ENCODE results near the gene BGLAP. TPM values are rescaled to one million over a fixed set of nuclear protein-coding genes. Genes with fewer than 3 reads are reported as not detected.

The BGLAP gene
- total and polyA plus RNA-seq, 2 donors from 2014 or later: 1.7 to 1.8 TPM

DNA sequence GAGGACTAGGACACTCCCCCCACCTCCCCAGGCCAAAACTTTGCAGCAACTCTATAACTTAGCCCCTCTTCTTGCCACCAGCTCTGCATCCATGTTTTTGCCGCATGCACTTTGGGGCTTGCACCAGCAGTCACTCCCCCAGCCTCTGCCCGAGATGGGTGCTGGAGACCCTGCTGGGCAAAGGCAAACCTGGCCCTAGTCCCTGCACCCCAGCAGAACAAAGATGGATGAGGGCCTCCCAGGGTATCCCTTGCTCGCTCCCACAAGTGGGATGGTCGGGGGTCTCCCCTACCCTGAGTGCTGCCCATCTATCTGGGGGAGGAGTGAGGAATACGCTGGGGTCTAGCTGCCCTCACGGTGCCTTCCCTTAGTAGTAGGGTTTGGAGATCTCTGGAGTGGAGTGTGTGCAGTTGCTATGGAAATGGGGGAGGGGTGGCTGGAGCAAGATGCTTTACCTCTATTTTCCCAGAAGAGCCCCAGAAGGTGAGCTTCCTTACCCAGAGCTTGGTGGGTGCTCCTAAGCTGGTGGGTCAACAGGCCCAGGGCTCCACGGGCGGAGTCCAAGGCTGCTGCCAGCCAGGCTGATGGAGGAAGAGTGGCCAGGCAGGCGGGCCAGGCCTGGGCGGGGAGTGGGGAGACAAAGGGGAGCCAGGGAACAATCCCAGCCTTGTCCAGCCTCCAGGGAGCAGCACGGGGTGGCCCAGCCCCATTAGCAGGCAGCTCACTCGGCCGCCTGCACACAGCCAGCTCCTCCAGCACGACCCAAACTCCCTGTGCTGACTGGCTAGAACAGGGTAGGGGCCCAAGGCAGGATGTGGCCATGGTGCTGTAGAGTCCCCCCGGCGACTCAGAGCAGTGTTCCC is 5.7 kb downstream of the BGLAP start, which contains the start of gene PAQR6:
Gene PAQR6, minus strand, starts transcription at position 597 of the 863 bp plus-strand sequence. CDS start 1,325 bp downstream, outside the sequence.
- DNase-seq (no peak), FAIRE-seq (no peak)
- Histone ChIP-seq H3K4me1 (ENCODE audit: control insufficient read depth in 2 of 3, insufficient read depth in 2 of 3, low read depth in 1 of 3, low read length in 3 of 3) (peaks cover 0 to 7% (median 0%) of the 10 kb centered on the region in 3 donors), H3K4me3 (ENCODE audit: low read length in 3 of 3) (no peak within 1 kb of the TSS), H3K9me3 (ENCODE audit: control insufficient read depth in 2 of 3, insufficient read depth in 1 of 3, low read length in 3 of 3) (no peaks in the 10 kb centered on the region), H3K27ac (ENCODE audit: low read depth in 2 of 2, low read length in 2 of 2) (no peak within 1 kb of the TSS), H3K9ac (ENCODE audit: low read length in 3 of 3) (no peak within 1 kb of the TSS), H3K27me3 (ENCODE audit: control insufficient read depth, insufficient read depth, low read length) (no peaks in the 10 kb centered on the region), H3K36me3 (ENCODE audit: control insufficient read depth in 2 of 3, insufficient read depth in 3 of 3, low read length in 3 of 3) (peaks cover 2 to 30% (median 12%) of the 10 kb centered on the region in 3 donors)
- TF ChIP-seq, protein P1, sequence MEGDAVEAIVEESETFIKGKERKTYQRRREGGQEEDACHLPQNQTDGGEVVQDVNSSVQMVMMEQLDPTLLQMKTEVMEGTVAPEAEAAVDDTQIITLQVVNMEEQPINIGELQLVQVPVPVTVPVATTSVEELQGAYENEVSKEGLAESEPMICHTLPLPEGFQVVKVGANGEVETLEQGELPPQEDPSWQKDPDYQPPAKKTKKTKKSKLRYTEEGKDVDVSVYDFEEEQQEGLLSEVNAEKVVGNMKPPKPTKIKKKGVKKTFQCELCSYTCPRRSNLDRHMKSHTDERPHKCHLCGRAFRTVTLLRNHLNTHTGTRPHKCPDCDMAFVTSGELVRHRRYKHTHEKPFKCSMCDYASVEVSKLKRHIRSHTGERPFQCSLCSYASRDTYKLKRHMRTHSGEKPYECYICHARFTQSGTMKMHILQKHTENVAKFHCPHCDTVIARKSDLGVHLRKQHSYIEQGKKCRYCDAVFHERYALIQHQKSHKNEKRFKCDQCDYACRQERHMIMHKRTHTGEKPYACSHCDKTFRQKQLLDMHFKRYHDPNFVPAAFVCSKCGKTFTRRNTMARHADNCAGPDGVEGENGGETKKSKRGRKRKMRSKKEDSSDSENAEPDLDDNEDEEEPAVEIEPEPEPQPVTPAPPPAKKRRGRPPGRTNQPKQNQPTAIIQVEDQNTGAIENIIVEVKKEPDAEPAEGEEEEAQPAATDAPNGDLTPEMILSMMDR (IDR thresholded peaks at IDR 0.05; ENCODE audit: borderline replicate concordance, extremely low read depth, insufficient read depth): no peak
- intact Hi-C loops (cut with DNase I): no loop called here

DNA sequence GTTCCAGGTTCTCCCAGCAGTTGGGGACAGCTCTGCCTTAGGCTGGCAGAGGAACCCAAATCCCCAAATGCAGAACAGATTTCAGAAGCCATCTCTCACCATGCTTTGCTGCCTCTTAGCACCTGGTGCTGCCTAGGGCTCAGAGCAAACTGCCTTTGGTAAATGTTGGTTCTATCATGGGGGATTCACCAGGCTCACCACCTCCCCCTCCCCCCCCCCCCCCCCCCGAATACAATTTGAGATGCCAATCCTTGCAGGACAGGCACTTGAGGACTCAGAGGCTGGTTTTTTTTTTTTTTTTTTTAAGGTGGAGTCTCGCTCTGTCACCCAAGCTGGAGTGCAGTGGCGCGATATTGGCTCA is 6.3 kb downstream of the BGLAP start:
- TF ChIP-seq, protein P1 (IDR thresholded peaks at IDR 0.05; ENCODE audit: borderline replicate concordance, extremely low read depth, insufficient read depth): no peak
- H3K27me3 ChIP-seq (ENCODE audit: control insufficient read depth, insufficient read depth, low read length): no peaks in the 10 kb centered on the region
- H3K36me3 ChIP-seq (ENCODE audit: control insufficient read depth in 2 of 3, insufficient read depth in 3 of 3, low read length in 3 of 3): peaks cover 4 to 36% (median 15%) of the 10 kb centered on the region in 3 donors
- FAIRE-seq (no peak), DNase-seq (no peak)
- H3K4me1 ChIP-seq (ENCODE audit: control insufficient read depth in 2 of 3, insufficient read depth in 2 of 3, low read depth in 1 of 3, low read length in 3 of 3): peaks cover 0 to 7% (median 0%) of the 10 kb centered on the region in 3 donors
- no peak overlapping the region for H3K4me3 ChIP-seq (ENCODE audit: low read length in 3 of 3)
- no peak overlapping the region for H3K27ac ChIP-seq (ENCODE audit: low read depth in 2 of 2, low read length in 2 of 2)
- intact Hi-C loops (cut with DNase I): no loop called here
- no peaks in the 10 kb centered on the region for H3K9me3 ChIP-seq (ENCODE audit: control insufficient read depth in 2 of 3, insufficient read depth in 1 of 3, low read length in 3 of 3)
- no peak overlapping the region for H3K9ac ChIP-seq (ENCODE audit: low read length in 3 of 3)

DNA sequence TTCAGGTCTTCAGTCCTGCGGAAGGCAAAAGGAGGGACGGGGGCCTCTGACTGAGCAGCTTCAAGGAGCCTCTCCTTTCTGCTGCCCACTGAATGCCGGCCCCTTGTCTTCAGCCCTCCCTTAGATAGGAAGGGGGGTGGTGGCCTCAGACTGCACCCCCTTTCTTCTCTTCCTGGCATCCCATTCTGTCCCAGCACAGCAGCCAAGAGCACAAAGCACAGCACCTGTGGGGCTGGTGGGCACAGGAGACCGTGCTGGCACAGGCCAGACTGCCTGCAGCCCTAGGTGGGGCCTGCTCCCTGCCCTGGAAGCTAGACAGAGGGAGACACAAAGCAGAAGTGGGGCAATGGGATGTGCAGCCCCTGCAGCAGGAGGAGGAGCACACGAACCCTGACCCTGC is 7.6 kb downstream of the BGLAP start:
- no peak overlapping the region for H3K9ac ChIP-seq (ENCODE audit: low read length in 3 of 3)
- H3K4me3 ChIP-seq (ENCODE audit: low read length in 3 of 3): no peak overlapping the region
- H3K36me3 ChIP-seq (ENCODE audit: control insufficient read depth in 2 of 3, insufficient read depth in 3 of 3, low read length in 3 of 3): peaks cover 5 to 46% (median 25%) of the 10 kb centered on the region in 3 donors
- H3K27ac ChIP-seq (ENCODE audit: low read depth in 2 of 2, low read length in 2 of 2): no peak overlapping the region
- intact Hi-C loops (cut with DNase I): no loop called here
- H3K27me3 ChIP-seq (ENCODE audit: control insufficient read depth, insufficient read depth, low read length): no peaks in the 10 kb centered on the region
- peaks cover 0 to 7% (median 0%) of the 10 kb centered on the region in 3 donors for H3K4me1 ChIP-seq (ENCODE audit: control insufficient read depth in 2 of 3, insufficient read depth in 2 of 3, low read depth in 1 of 3, low read length in 3 of 3)
- H3K9me3 ChIP-seq (ENCODE audit: control insufficient read depth in 2 of 3, insufficient read depth in 1 of 3, low read length in 3 of 3): no peaks in the 10 kb centered on the region
- FAIRE-seq (no peak), DNase-seq (no peak)
- TF ChIP-seq, protein P1 (IDR thresholded peaks at IDR 0.05; ENCODE audit: borderline replicate concordance, extremely low read depth, insufficient read depth): no peak
